HFF-Myc (cell line): ENCODE data around the gene CCDC78.

Experiments used
- DNase-seq: peaks from one replicate; pipeline ENCODE4 v3.0.0-alpha.2; 2011; ENCODE audit warnings: low read depth; ENCODE audit errors: extremely low read depth
- H3K4me3 ChIP-seq: replicated peaks from 2 replicates; pipeline ENCODE4 v1.5.1; 2011; ENCODE audit warnings: low read depth, mild to moderate bottlenecking, control low read depth, low read length
- TF ChIP-seq, protein P1 (sequence below): IDR thresholded peaks from 2 replicates; pipeline ENCODE4 v1.5.1; 2012; ENCODE audit warnings: mild to moderate bottlenecking, low read depth, low read length, control low read depth; ENCODE audit errors: missing control alignments

CCDC78 gene

DNA sequence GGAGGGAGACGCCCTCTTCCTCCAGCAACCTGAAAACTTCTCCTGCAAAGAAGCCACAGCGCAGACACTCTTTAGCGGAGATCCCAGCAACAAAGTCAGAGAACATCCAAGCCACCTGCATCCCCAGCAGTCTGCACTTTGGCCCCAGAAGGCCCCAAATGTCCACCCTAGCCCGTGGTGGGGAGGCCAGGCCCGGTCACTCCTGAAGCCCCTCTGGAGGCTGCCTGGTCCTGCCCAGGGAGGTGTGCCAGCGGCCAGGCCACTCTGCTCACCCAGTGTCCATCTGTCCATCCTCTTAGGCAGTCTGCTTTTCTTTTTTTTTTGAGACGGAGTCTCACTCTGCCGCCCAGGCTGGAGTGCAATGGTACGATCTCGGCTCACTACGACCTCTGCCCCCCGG is 6.1 kb upstream of the CCDC78 start:
- DNase-seq: no peak
- TF ChIP-seq, protein P1, sequence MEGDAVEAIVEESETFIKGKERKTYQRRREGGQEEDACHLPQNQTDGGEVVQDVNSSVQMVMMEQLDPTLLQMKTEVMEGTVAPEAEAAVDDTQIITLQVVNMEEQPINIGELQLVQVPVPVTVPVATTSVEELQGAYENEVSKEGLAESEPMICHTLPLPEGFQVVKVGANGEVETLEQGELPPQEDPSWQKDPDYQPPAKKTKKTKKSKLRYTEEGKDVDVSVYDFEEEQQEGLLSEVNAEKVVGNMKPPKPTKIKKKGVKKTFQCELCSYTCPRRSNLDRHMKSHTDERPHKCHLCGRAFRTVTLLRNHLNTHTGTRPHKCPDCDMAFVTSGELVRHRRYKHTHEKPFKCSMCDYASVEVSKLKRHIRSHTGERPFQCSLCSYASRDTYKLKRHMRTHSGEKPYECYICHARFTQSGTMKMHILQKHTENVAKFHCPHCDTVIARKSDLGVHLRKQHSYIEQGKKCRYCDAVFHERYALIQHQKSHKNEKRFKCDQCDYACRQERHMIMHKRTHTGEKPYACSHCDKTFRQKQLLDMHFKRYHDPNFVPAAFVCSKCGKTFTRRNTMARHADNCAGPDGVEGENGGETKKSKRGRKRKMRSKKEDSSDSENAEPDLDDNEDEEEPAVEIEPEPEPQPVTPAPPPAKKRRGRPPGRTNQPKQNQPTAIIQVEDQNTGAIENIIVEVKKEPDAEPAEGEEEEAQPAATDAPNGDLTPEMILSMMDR: no peak
- H3K4me3 ChIP-seq: no peak overlapping the region

DNA sequence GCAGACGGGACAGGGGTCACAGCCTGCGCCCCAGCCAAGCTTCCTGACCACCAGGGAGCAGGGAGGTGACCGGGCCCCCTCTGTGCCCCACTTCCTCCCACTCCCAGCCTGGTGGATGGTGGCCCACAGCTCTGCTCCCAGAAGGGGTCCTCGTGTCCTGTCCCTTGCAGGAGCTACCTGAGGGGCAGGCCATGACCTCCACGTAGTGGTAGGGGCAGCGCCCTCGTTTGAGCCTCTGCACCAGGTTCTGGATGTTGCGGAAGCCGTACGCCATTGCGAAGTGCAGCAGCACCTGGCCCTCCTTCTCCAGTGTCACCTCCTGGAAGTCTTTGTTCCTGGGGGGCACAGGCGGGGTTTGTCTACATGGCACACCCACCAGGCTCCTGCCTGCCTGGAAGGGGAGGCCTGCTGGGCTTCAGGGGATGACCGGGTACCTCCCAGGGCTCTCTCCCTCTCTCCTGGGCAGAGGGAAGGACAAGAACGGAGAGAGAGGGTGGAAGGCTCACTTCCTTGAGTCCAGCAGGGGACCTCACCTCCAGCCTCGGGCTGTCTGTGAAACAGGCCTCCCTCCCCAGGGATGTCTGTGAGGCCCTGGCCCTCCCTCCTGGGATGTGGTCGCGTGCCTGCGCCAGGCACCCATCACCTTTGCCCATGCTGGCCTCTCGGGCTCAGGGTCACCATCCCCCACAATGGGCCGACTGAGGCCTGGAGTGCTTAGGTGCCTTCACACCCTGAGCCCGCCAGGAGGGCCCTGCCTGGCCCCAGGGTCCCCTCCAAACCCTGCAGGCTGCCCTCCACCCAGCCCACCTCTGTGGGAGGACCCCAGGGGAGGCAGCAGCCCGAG is 4.6 kb upstream of the CCDC78 start:
- DNase-seq: no peak
- no peak overlapping the region for H3K4me3 ChIP-seq
- TF ChIP-seq, protein P1: no peak

DNA sequence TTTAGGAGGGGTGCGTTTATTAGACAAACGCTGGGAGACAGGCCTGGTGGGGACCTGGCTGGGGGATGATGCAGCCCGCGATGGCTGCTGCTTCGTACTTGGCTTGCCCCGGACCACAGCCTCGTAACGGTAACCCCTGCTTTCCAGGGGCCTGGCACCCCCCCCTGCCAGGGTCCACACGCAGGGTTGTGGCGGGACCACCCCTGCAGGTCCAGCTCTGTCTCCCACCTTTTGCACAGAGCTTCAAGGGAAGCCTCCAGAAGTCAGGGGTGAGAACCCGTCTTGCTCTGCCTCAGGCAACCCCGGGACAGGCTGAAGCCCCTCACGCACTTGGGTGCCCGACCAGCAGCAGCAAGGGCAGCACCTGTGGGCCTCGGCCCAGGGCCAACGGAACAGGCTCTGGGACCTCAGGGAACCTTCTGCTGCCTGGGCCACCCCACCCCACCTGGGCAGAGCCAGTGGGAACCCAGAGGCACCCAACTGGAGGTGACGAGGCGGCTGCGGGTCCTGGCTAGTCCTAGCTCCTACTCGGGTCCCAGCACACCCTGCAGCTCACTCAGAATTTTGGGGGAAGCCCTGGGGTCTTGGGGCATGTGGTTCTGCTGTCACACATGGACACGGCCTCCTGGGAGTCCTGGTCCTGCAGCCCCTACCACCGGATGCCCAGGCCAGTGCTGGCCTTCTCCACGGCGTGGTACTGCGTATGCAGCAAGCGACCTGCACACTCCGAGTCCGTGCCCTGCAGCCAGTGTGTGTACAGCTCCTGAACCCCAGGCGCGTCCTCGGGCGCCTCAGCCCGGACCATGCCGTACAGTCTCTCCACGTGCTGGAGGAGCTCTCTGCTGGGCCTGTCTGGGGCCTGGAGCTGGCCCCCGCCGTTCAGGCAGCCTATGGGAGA is 3.8 kb upstream of the CCDC78 start:
- no peak for DNase-seq
- peak overlapping the region; percentile 88 for H3K4me3 ChIP-seq
- TF ChIP-seq, protein P1: no peak

DNA sequence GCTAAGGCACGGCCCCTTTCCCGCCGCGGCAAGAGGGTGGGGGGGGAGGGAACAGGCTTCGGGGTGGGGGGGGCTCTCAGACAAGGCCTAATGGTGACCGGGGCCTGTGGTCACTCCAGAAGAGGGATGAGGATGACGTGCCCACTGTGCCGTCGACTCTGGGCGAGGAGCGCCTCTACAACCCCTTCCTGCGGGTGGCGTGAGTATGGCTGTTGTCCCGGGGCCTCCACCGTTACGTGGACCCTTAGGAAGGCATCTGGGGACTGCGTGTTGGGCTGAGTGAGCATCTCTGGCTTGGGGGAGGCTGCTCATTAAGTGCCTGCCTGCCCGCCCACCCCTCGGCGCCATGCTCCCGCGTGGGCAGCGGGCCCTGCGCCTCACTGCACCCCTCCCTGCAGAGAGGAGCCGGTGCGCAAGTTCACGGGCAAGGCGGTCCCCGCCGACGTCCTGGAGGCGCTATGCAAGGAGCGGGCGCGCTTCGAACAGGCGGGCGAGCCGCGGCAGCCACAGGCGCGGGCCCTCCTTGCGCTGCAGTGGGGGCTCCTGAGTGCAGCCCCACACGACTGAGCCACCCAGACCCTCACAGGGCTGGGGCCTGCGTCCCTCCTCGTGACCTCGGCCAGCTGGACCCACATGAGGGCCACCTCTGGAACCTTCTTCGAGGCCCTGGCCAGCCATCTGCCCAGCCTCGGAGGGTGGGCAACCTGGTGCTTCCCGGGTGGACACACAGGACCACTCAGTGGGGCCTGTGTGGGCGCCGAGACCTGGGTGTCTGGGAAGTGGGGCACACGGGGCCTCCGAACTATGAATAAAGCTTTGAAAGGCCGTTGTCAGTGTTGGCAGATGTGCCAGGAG is 2.9 kb upstream of the CCDC78 start:
- peak overlapping the region; percentile 88 for H3K4me3 ChIP-seq
- DNase-seq: no peak

DNA sequence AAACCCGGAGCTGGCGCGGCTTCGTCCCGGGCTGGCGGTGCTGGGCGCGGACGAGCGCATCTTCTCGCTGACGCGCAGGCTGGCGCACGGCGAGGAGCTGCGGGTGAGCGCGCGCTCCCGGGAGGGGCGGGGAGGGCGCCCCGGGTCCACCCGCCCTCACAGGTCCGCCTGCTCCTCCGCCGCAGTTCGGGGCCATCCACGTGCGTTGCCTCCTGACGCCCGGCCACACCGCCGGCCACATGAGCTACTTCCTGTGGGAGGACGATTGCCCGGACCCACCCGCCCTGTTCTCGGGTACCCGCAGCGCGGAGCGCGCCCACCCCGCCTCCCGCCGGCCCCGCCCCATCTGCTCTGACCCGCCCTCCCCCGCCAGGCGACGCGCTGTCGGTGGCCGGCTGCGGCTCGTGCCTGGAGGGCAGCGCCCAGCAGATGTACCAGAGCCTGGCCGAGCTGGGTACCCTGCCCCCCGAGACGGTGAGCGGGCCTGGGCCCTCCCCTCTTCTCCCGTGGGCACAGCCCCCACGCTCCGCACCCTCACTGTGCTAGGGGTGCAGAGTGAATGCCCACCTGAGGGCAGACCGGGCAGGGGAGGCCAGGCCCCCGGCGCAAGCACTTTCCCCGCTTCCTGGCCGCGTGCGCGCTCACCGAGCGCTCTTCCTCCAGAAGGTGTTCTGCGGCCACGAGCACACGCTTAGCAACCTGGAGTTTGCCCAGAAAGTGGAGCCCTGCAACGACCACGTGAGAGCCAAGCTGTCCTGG is 2.1 kb upstream of the CCDC78 start:
- DNase-seq: no peak
- TF ChIP-seq, protein P1: no peak
- H3K4me3 ChIP-seq: peak overlapping the region; percentile 88

More for the DNA sequence above, 2.9 kb upstream of the CCDC78 start:
- TF ChIP-seq, protein P1: no peak
